HG03060 (cell line): Measurements from ENCODE around the gene WDR75.
"Not testable (repeated sequence)": the region's sequence is repeated elsewhere in the genome, so short reads cannot be mapped to it uniquely, and the experiment has no call there.

Experiments
- ATAC-seq: cut with Tn5 transposase; IDR thresholded peaks from one replicate; pipeline ENCODE4 v1.9.1; 2021; ENCODE audit warnings: low read depth, moderate number of reproducible peaks; ENCODE audit not compliant: unreplicated experiment

The WDR75 gene

GRCh38 chr2:189439342-189439741 is 1.9 kb upstream of the WDR75 start:
- no peak for ATAC-seq

- ATAC-seq, result peak; percentile 24
Measured at GRCh38 chr2:189440644-189440946, 679 bp upstream of the WDR75 start.

- ATAC-seq, result no peak
Measured at GRCh38 chr2:189441709-189442074, 418 bp downstream of the WDR75 start.

- ATAC-seq, result no peak
Measured at GRCh38 chr2:189442468-189442867, 1.2 kb downstream of the WDR75 start.

GRCh38 chr2:189444322-189444721 is 3.0 kb downstream of the WDR75 start:
- peak; percentile 26 for ATAC-seq

- no peak for ATAC-seq
Measured at GRCh38 chr2:189446780-189447179, 5.5 kb downstream of the WDR75 start.

GRCh38 chr2:189454009-189454408 is 12.7 kb downstream of the WDR75 start:
- ATAC-seq, result no peak

GRCh38 chr2:189465076-189465475 is 23.8 kb downstream of the WDR75 start:
- ATAC-seq, result no peak

GRCh38 chr2:189465478-189465877 is 24.2 kb downstream of the WDR75 start:
- ATAC-seq, result no peak

GRCh38 chr2:189466046-189466445 is 24.8 kb downstream of the WDR75 start:
- no peak for ATAC-seq

GRCh38 chr2:189466656-189467055 is 25.4 kb downstream of the WDR75 start:
- no peak for ATAC-seq

GRCh38 chr2:189467160-189467559 is 25.9 kb downstream of the WDR75 start:
- no peak for ATAC-seq

- no peak for ATAC-seq
Measured at GRCh38 chr2:189467593-189467992, 26.3 kb downstream of the WDR75 start.

- ATAC-seq, result no peak
Measured at GRCh38 chr2:189474526-189474925, 33.3 kb downstream of the WDR75 start.

GRCh38 chr2:189477756-189478155 is 36.5 kb downstream of the WDR75 start:
- ATAC-seq, result no peak

GRCh38 chr2:189478289-189478688 is 37.0 kb downstream of the WDR75 start:
- ATAC-seq, result not testable (repeated sequence)

GRCh38 chr2:189481071-189481470 is 39.8 kb downstream of the WDR75 start:
- ATAC-seq, result no peak

GRCh38 chr2:189483571-189483970 is 42.3 kb downstream of the WDR75 start:
- ATAC-seq, result no peak

GRCh38 chr2:189483980-189484740 is 42.9 kb downstream of the WDR75 start:
- ATAC-seq, result no peak

- ATAC-seq, result no peak
Measured at GRCh38 chr2:189485146-189485545, 43.9 kb downstream of the WDR75 start.

GRCh38 chr2:189486237-189486770 is 45.0 kb downstream of the WDR75 start:
- no peak for ATAC-seq

GRCh38 chr2:189487283-189488007 is 46.2 kb downstream of the WDR75 start:
- no peak for ATAC-seq
